ENCODE results near the gene TRIM15. TPM values are rescaled to one million over a fixed set of nuclear protein-coding genes. Genes with fewer than 3 reads are reported as not detected.

Gene TRIM15
- total RNA-seq, 1 experiment from 2014 or later = 0.79 TPM

DNA sequence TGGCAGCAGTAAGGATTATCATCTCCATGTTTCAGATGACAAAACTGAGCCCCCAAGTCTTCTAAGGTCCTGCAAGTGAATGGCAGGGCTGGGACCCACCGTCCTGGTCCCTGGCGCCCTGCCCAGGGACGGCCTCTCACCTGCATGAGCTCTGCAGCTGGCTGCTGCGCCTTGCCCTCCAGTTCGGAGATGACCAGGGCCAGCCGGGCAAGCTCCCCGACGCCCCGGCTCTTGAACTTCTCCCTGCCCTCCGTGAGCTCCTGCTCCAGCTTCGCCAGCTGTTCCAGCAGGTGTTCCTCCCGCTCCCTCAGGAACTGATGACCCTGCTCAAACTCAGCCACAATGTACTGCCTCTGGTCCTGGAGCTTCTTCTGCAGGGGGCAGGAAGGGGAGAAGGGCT lies 33.0 kb downstream of the TRIM15 start:
- Mint-ChIP-seq H3K27me3 (ENCODE audit: insufficient read depth, unreplicated experiment) (no peaks in the 10 kb centered on the region), H3K36me3 (ENCODE audit: insufficient read depth, unreplicated experiment) (peaks cover 67% of the 10 kb centered on the region), H3K4me1 (ENCODE audit: insufficient read depth, unreplicated experiment) (no peaks in the 10 kb centered on the region), H3K4me3 (ENCODE audit: unreplicated experiment) (no peak overlapping the region), H3K9me3 (ENCODE audit: unreplicated experiment) (no peaks in the 10 kb centered on the region), H3K27ac (ENCODE audit: low read depth, unreplicated experiment) (no peak overlapping the region)
- DNase-seq (ENCODE audit: unreplicated experiment) = no peak
- ChIA-PET POLR2A (interaction anchor here (0.6 to 1.8 kb wide), 6 partner anchors 10 to 136 kb away, joined by 3 to 6 read pairs (median 3); partner anchors contain the start of gene TRIM26), CTCF (interaction anchor here (0.6 to 0.7 kb wide), 2 partner anchors 24 to 151 kb away, joined by 3 to 4 read pairs; no protein-coding TSS in a partner anchor)
- TF ChIP-seq, protein P1, sequence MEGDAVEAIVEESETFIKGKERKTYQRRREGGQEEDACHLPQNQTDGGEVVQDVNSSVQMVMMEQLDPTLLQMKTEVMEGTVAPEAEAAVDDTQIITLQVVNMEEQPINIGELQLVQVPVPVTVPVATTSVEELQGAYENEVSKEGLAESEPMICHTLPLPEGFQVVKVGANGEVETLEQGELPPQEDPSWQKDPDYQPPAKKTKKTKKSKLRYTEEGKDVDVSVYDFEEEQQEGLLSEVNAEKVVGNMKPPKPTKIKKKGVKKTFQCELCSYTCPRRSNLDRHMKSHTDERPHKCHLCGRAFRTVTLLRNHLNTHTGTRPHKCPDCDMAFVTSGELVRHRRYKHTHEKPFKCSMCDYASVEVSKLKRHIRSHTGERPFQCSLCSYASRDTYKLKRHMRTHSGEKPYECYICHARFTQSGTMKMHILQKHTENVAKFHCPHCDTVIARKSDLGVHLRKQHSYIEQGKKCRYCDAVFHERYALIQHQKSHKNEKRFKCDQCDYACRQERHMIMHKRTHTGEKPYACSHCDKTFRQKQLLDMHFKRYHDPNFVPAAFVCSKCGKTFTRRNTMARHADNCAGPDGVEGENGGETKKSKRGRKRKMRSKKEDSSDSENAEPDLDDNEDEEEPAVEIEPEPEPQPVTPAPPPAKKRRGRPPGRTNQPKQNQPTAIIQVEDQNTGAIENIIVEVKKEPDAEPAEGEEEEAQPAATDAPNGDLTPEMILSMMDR (IDR thresholded peaks at IDR 0.05; ENCODE audit: unreplicated experiment) = no peak
- no TSS peak for BruUV-seq (replicated peaks)
- intact Hi-C loops (cut with micrococcal nuclease) = no loop called here

- H3K36me3 Mint-ChIP-seq (ENCODE audit: insufficient read depth, unreplicated experiment) = peaks cover 69% of the 10 kb centered on the region
- ChIA-PET CTCF (interaction anchor here (0.6 kb wide), 2 partner anchors 722 to 1283 kb away, joined by 3 to 6 read pairs; no protein-coding TSS in a partner anchor), POLR2A (interaction anchor here (0.6 to 1.1 kb wide), 2 partner anchors 15 to 465 kb away, joined by 3 to 4 read pairs; partner anchors contain the start of gene TRIM26)
- H3K4me3 Mint-ChIP-seq (ENCODE audit: unreplicated experiment) = no peak overlapping the region
- no TSS peak for BruUV-seq (replicated peaks)
- H3K9me3 Mint-ChIP-seq (ENCODE audit: unreplicated experiment) = no peaks in the 10 kb centered on the region
- DNase-seq (ENCODE audit: unreplicated experiment) = no peak
- TF ChIP-seq, protein P1 (IDR thresholded peaks at IDR 0.05; ENCODE audit: unreplicated experiment) = no peak
- H3K4me1 Mint-ChIP-seq (ENCODE audit: insufficient read depth, unreplicated experiment) = peaks cover 11% of the 10 kb centered on the region
- peak overlapping the region; percentile 46 for H3K27ac Mint-ChIP-seq (ENCODE audit: low read depth, unreplicated experiment)
- intact Hi-C loops (cut with micrococcal nuclease) = no loop called here
- no peaks in the 10 kb centered on the region for H3K27me3 Mint-ChIP-seq (ENCODE audit: insufficient read depth, unreplicated experiment)
Observed at GRCh38 chr6:30198166-30199084, 35.1 kb downstream of the TRIM15 start.

- intact Hi-C loops (cut with micrococcal nuclease) = no loop called here
- Mint-ChIP-seq H3K36me3 (ENCODE audit: insufficient read depth, unreplicated experiment) (peaks cover 67% of the 10 kb centered on the region), H3K4me1 (ENCODE audit: insufficient read depth, unreplicated experiment) (peaks cover 11% of the 10 kb centered on the region), H3K27me3 (ENCODE audit: insufficient read depth, unreplicated experiment) (no peaks in the 10 kb centered on the region), H3K4me3 (ENCODE audit: unreplicated experiment) (no peak overlapping the region), H3K27ac (ENCODE audit: low read depth, unreplicated experiment) (peak overlapping the region; percentile 66), H3K9me3 (ENCODE audit: unreplicated experiment) (no peaks in the 10 kb centered on the region)
- no TSS peak for BruUV-seq (replicated peaks)
- TF ChIP-seq, protein P1 (IDR thresholded peaks at IDR 0.05; ENCODE audit: unreplicated experiment) = no peak
- CTCF ChIA-PET = no interaction called here
- POLR2A ChIA-PET = interaction anchor here (0.9 to 1.7 kb wide), 5 partner anchors 12 to 139 kb away, joined by 3 to 23 read pairs (median 3); partner anchors contain the start of genes POLR1H and TRIM26
- DNase-seq (ENCODE audit: unreplicated experiment) = no peak
Observed at GRCh38 chr6:30200551-30201281, 37.4 kb downstream of the TRIM15 start.

GRCh38 chr6:30202366-30202765 lies 39.0 kb downstream of the TRIM15 start:
- peaks cover 51% of the 10 kb centered on the region for H3K36me3 Mint-ChIP-seq (ENCODE audit: insufficient read depth, unreplicated experiment)
- no TSS peak for BruUV-seq (replicated peaks)

More at GRCh38 chr6:30202366-30202765, 39.0 kb downstream of the TRIM15 start:
- Mint-ChIP-seq H3K9me3 (ENCODE audit: unreplicated experiment) (no peaks in the 10 kb centered on the region), H3K27me3 (ENCODE audit: insufficient read depth, unreplicated experiment) (no peaks in the 10 kb centered on the region), H3K4me3 (ENCODE audit: unreplicated experiment) (no peak overlapping the region), H3K27ac (ENCODE audit: low read depth, unreplicated experiment) (no peak overlapping the region), H3K4me1 (ENCODE audit: insufficient read depth, unreplicated experiment) (peaks cover 25% of the 10 kb centered on the region)
- CTCF ChIA-PET = no interaction called here
- DNase-seq (ENCODE audit: unreplicated experiment) = peak; percentile 55
- POLR2A ChIA-PET = interaction anchor here (1.0 to 1.7 kb wide), 6 partner anchors 11 to 141 kb away, joined by 3 to 23 read pairs (median 3); partner anchors contain the start of genes POLR1H, TRIM26 and TRIM39
- intact Hi-C loops (cut with micrococcal nuclease) = no loop called here
- TF ChIP-seq, protein P1 (IDR thresholded peaks at IDR 0.05; ENCODE audit: unreplicated experiment) = no peak
